Measurements from ENCODE around the gene LARP4B.

DNA sequence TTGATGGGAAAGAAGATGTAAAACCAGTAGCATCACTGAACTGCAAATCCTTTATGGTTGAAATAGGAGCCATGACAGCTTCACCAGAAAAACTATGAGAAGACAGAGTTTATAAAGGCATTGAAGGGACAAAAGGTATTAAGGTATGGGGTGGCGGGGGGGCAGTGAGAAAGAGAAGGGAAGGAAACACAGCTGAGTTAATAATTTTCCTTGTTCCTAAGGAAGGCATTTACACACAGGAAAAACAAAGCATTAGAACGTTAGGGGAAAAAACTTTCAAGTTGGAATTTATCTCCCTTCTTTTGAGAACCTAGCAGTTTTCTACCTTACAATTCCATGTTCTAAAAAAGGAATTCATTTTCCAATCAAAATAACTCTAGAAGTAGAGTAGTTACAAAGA lies 4.4 kb downstream of the LARP4B start:
- TF ChIP-seq, protein P1, sequence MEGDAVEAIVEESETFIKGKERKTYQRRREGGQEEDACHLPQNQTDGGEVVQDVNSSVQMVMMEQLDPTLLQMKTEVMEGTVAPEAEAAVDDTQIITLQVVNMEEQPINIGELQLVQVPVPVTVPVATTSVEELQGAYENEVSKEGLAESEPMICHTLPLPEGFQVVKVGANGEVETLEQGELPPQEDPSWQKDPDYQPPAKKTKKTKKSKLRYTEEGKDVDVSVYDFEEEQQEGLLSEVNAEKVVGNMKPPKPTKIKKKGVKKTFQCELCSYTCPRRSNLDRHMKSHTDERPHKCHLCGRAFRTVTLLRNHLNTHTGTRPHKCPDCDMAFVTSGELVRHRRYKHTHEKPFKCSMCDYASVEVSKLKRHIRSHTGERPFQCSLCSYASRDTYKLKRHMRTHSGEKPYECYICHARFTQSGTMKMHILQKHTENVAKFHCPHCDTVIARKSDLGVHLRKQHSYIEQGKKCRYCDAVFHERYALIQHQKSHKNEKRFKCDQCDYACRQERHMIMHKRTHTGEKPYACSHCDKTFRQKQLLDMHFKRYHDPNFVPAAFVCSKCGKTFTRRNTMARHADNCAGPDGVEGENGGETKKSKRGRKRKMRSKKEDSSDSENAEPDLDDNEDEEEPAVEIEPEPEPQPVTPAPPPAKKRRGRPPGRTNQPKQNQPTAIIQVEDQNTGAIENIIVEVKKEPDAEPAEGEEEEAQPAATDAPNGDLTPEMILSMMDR (tag by site-specific recombination; IDR thresholded peaks at IDR 0.05) = no peak
- TF ChIP-seq ZNF571 (tag by site-specific recombination; IDR thresholded peaks at IDR 0.05) (no peak), ZBTB7A (tag by site-specific recombination; IDR thresholded peaks at IDR 0.05; ENCODE audit: low read depth) (no peak), ZNF24 (tag by site-specific recombination; IDR thresholded peaks at IDR 0.05) (no peak), KLF9 (tag by site-specific recombination; IDR thresholded peaks at IDR 0.05; ENCODE audit: low read depth) (no peak), KLF16 (tag by site-specific recombination; IDR thresholded peaks at IDR 0.05) (no peak), REPIN1 (tag by site-specific recombination; IDR thresholded peaks at IDR 0.05; ENCODE audit: low read depth) (no peak), ZNF239 (tag by site-specific recombination; IDR thresholded peaks at IDR 0.05) (no peak), ZNF132 (tag by site-specific recombination; IDR thresholded peaks at IDR 0.05; ENCODE audit: borderline replicate concordance) (no peak)
- TF ChIP-seq, protein P2, sequence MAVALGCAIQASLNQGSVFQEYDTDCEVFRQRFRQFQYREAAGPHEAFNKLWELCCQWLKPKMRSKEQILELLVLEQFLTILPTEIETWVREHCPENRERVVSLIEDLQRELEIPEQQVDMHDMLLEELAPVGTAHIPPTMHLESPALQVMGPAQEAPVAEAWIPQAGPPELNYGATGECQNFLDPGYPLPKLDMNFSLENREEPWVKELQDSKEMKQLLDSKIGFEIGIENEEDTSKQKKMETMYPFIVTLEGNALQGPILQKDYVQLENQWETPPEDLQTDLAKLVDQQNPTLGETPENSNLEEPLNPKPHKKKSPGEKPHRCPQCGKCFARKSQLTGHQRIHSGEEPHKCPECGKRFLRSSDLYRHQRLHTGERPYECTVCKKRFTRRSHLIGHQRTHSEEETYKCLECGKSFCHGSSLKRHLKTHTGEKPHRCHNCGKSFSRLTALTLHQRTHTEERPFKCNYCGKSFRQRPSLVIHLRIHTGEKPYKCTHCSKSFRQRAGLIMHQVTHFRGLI (tag by site-specific recombination; IDR thresholded peaks at IDR 0.05) = no peak
- TF ChIP-seq, protein P3, sequence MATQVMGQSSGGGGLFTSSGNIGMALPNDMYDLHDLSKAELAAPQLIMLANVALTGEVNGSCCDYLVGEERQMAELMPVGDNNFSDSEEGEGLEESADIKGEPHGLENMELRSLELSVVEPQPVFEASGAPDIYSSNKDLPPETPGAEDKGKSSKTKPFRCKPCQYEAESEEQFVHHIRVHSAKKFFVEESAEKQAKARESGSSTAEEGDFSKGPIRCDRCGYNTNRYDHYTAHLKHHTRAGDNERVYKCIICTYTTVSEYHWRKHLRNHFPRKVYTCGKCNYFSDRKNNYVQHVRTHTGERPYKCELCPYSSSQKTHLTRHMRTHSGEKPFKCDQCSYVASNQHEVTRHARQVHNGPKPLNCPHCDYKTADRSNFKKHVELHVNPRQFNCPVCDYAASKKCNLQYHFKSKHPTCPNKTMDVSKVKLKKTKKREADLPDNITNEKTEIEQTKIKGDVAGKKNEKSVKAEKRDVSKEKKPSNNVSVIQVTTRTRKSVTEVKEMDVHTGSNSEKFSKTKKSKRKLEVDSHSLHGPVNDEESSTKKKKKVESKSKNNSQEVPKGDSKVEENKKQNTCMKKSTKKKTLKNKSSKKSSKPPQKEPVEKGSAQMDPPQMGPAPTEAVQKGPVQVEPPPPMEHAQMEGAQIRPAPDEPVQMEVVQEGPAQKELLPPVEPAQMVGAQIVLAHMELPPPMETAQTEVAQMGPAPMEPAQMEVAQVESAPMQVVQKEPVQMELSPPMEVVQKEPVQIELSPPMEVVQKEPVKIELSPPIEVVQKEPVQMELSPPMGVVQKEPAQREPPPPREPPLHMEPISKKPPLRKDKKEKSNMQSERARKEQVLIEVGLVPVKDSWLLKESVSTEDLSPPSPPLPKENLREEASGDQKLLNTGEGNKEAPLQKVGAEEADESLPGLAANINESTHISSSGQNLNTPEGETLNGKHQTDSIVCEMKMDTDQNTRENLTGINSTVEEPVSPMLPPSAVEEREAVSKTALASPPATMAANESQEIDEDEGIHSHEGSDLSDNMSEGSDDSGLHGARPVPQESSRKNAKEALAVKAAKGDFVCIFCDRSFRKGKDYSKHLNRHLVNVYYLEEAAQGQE (tag by site-specific recombination; IDR thresholded peaks at IDR 0.05) = no peak
- TF ChIP-seq, protein P4, sequence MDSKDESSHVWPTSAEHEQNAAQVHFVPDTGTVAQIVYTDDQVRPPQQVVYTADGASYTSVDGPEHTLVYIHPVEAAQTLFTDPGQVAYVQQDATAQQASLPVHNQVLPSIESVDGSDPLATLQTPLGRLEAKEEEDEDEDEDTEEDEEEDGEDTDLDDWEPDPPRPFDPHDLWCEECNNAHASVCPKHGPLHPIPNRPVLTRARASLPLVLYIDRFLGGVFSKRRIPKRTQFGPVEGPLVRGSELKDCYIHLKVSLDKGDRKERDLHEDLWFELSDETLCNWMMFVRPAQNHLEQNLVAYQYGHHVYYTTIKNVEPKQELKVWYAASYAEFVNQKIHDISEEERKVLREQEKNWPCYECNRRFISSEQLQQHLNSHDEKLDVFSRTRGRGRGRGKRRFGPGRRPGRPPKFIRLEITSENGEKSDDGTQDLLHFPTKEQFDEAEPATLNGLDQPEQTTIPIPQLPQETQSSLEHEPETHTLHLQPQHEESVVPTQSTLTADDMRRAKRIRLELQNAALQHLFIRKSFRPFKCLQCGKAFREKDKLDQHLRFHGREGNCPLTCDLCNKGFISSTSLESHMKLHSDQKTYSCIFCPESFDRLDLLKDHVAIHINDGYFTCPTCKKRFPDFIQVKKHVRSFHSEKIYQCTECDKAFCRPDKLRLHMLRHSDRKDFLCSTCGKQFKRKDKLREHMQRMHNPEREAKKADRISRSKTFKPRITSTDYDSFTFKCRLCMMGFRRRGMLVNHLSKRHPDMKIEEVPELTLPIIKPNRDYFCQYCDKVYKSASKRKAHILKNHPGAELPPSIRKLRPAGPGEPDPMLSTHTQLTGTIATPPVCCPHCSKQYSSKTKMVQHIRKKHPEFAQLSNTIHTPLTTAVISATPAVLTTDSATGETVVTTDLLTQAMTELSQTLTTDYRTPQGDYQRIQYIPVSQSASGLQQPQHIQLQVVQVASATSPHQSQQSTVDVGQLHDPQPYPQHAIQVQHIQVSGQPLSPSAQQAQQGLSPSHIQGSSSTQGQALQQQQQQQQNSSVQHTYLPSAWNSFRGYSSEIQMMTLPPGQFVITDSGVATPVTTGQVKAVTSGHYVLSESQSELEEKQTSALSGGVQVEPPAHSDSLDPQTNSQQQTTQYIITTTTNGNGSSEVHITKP (tag by site-specific recombination; IDR thresholded peaks at IDR 0.05) = no peak
- TF ChIP-seq, protein P5, sequence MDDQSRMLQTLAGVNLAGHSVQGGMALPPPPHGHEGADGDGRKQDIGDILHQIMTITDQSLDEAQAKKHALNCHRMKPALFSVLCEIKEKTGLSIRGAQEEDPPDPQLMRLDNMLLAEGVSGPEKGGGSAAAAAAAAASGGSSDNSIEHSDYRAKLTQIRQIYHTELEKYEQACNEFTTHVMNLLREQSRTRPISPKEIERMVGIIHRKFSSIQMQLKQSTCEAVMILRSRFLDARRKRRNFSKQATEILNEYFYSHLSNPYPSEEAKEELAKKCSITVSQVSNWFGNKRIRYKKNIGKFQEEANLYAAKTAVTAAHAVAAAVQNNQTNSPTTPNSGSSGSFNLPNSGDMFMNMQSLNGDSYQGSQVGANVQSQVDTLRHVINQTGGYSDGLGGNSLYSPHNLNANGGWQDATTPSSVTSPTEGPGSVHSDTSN (CRISPR knock-in tag; IDR thresholded peaks at IDR 0.05) = no peak
